HG02798 (cell line): ENCODE measurements around the gene NEU2.

ENCODE experiments used
- ATAC-seq: cut with Tn5 transposase; IDR thresholded peaks from one replicate; pipeline ENCODE4 v1.9.1; 2021; ENCODE audit warnings: mild to moderate bottlenecking; ENCODE audit not compliant: unreplicated experiment, poor library complexity

Gene NEU2

GRCh38 chr2:233072838-233073237 is 40.4 kb downstream of the NEU2 start:
- ATAC-seq = no peak

GRCh38 chr2:233074106-233074505 is 41.6 kb downstream of the NEU2 start:
- ATAC-seq = no peak

GRCh38 chr2:233075141-233075965 is 42.9 kb downstream of the NEU2 start:
- peak; percentile 22 for ATAC-seq

GRCh38 chr2:233075966-233076339 is 43.5 kb downstream of the NEU2 start:
- ATAC-seq = peak; percentile 61

GRCh38 chr2:233076749-233077148 is 44.3 kb downstream of the NEU2 start:
- ATAC-seq = no peak

- peak; percentile 41 for ATAC-seq
These were observed 47.0 kb downstream of the NEU2 start for GRCh38 chr2:233079473-233079877.

- ATAC-seq = no peak
These were observed 47.7 kb downstream of the NEU2 start for GRCh38 chr2:233079953-233080835.

- no peak for ATAC-seq
These were observed 48.4 kb downstream of the NEU2 start for GRCh38 chr2:233080836-233081229.

GRCh38 chr2:233081232-233081730 is 48.8 kb downstream of the NEU2 start:
- ATAC-seq = no peak

- no peak for ATAC-seq
These were observed 49.3 kb downstream of the NEU2 start for GRCh38 chr2:233081731-233082221.

- peak; percentile 53 for ATAC-seq
These were observed 49.9 kb downstream of the NEU2 start for GRCh38 chr2:233082222-233082930.

- no peak for ATAC-seq
These were observed 50.7 kb downstream of the NEU2 start for GRCh38 chr2:233082931-233083755.

- no peak for ATAC-seq
These were observed 51.3 kb downstream of the NEU2 start for GRCh38 chr2:233083782-233084181.

- ATAC-seq = no peak
These were observed 52.0 kb downstream of the NEU2 start for GRCh38 chr2:233084488-233084887.
